ENCODE results near the gene NFIA. TPM values are rescaled to one million over a fixed set of nuclear protein-coding genes. Genes with fewer than 3 reads are reported as not detected.

Gene NFIA
- total RNA-seq, 1 experiment from 2014 or later: 0.35 TPM

DNA sequence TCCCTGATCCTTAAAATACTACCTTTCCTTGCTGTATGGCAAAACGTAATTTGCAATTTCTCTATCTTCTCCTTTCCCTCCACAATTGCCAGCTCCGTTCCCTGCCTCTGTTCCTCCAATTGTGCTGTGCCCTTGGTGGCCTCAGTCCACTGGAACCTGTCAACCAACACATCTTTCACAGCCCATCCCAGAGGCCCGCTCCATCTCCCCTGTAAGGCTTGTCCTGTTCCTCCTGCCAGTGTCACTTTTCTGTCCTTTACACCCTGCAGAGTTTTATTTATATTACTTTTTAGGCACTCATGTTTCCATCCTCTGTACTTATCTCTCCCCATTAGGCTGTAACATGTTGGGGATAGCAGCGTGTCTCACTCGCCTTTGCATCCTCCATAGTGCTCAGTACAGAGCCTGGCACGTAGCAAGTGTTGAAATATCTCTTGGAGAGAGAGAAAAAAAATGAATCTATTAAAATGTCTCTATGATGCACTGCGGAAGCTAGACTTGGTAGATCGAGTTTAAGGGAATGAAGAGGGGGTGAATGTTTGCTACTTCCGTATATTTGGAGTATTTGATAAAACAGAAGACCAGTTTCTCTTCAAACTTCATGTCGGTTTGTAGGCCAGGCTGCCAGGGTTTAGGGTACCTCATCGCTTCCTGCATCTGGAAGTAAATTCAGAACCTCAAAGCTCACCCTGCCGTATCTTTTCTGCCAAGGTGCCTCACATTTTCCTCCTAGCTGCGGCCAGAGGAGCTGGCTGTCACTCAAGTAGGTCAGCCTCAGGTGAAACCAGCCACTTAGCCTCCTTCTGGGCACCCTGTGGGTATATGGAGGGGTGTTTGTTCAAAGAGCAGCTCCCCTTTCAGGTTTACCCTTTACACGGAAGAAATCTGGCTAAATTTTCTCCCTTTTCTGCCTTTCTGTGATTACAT lies 338.8 kb downstream of the NFIA start:
- Histone ChIP-seq H2BK120ac (ENCODE audit: low read depth, low read length, poor library complexity, severe bottlenecking) (no peak overlapping the region), H4K5ac (ENCODE audit: insufficient read length, low read depth, low read length) (no peak overlapping the region), H3K4ac (ENCODE audit: low read depth, low read length) (no peak overlapping the region), H3K9me3 (ENCODE audit: control insufficient read depth, low read depth, low read length) (no peaks in the 10 kb centered on the region), H4K20me1 (ENCODE audit: control insufficient read depth, insufficient read depth, insufficient read length) (no peaks in the 10 kb centered on the region), H3K79me1 (ENCODE audit: insufficient read depth, low read depth, low read length, poor library complexity, severe bottlenecking) (no peaks in the 10 kb centered on the region), H3K18ac (ENCODE audit: insufficient read length, low read depth, low read length) (no peak overlapping the region), H3K56ac (ENCODE audit: insufficient read length, low read depth, low read length) (no peak overlapping the region), H4K91ac (ENCODE audit: insufficient read length, low read depth, low read length) (no peak overlapping the region), H3K14ac (ENCODE audit: insufficient read depth, low read length) (no peak overlapping the region), H2AK5ac (ENCODE audit: insufficient read length, low read length) (no peak overlapping the region), H3K27me3 (ENCODE audit: insufficient read depth, low read length) (no peaks in the 10 kb centered on the region), H3K9ac (ENCODE audit: extremely low read depth, insufficient read length, low read length) (no peak overlapping the region), H2BK15ac (ENCODE audit: low read depth, low read length) (no peak overlapping the region), H3K23me2 (ENCODE audit: insufficient read length, low read depth, low read length, poor library complexity, severe bottlenecking) (no peaks in the 10 kb centered on the region), H2BK20ac (ENCODE audit: low read depth, low read length, poor library complexity, severe bottlenecking) (no peak overlapping the region), H3K79me2 (ENCODE audit: insufficient read depth, low read length) (no peaks in the 10 kb centered on the region), H2BK12ac (ENCODE audit: insufficient read length, low read depth, low read length) (no peak overlapping the region), H2BK5ac (ENCODE audit: insufficient read length, low read length) (no peak overlapping the region), H4K8ac (replicated peaks; ENCODE audit: insufficient read length, low read depth, low read length) (no peak overlapping the region), H3K4me2 (ENCODE audit: insufficient read depth, insufficient read length, low read length) (no peak overlapping the region), H2AFZ (ENCODE audit: low read length) (no peak overlapping the region), H3K27ac (ENCODE audit: insufficient read length, low read depth, low read length) (no peak overlapping the region), H3K4me1 (ENCODE audit: insufficient read depth, low read length) (no peaks in the 10 kb centered on the region; the same call in 1 of the 2 replicates), H3K23ac (ENCODE audit: insufficient read length, low read depth, low read length) (no peak overlapping the region), H3T11ph (ENCODE audit: low read length) (no peak overlapping the region)
- Mint-ChIP-seq H3K4me1 (peaks cover 21% of the 10 kb centered on the region in 2 experiments), H3K27ac (no peak overlapping the region), H3K36me3 (ENCODE audit: insufficient read depth in 1 of 3, low read depth in 3 of 3) (no peaks in the 10 kb centered on the region), H3K9me3 (no peaks in the 10 kb centered on the region), H3K27me3 (ENCODE audit: low read depth) (no peaks in the 10 kb centered on the region), H3K4me3 (no peak overlapping the region; a peak in 1 of 5 replicates)
- DNase-seq: no peak
- WGBS (ENCODE audit: extremely low coverage, insufficient read length, low lambda C conversion rate): no CpG with 5 or more reads among the region's 14 CpGs
- TF ChIP-seq, protein P1, sequence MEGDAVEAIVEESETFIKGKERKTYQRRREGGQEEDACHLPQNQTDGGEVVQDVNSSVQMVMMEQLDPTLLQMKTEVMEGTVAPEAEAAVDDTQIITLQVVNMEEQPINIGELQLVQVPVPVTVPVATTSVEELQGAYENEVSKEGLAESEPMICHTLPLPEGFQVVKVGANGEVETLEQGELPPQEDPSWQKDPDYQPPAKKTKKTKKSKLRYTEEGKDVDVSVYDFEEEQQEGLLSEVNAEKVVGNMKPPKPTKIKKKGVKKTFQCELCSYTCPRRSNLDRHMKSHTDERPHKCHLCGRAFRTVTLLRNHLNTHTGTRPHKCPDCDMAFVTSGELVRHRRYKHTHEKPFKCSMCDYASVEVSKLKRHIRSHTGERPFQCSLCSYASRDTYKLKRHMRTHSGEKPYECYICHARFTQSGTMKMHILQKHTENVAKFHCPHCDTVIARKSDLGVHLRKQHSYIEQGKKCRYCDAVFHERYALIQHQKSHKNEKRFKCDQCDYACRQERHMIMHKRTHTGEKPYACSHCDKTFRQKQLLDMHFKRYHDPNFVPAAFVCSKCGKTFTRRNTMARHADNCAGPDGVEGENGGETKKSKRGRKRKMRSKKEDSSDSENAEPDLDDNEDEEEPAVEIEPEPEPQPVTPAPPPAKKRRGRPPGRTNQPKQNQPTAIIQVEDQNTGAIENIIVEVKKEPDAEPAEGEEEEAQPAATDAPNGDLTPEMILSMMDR (conservative IDR thresholded peaks at IDR 0.05): no peak

Measured in H9 (cell line).